EH (cell line): Measurements from ENCODE around the gene TMEM212.
"Not testable (repeated sequence)": the region's sequence is repeated elsewhere in the genome, so short reads cannot be mapped to it uniquely, and the experiment has no call there.

Experiments used
- DNase-seq: peaks from one replicate; pipeline ENCODE4 v3.0.0-alpha.2; 2015; ENCODE audit warnings: low read depth

TMEM212 gene

DNA sequence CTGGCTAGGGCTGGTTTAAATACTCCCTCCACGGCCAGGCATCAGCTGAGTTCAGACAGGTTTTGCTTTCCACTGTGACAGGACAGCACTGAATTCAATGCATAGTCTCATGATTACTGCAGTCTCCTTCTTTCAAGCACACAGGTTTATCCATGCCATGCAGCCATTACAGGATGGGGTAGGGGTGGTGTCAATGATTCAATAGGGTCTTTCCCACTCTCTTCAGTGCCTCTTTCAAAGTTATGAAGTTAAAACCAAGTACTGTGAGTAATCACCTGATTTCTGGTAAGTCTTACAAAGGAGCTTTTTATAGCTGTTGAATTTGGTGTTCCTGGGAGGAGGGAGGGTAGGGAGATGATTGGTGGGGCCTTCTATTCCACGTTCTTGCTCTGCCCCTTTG is 47.2 kb downstream of the TMEM212 start:
- no peak for DNase-seq

GRCh38 chr3:171892457-171892856 is 49.3 kb downstream of the TMEM212 start:
- no peak for DNase-seq

DNA sequence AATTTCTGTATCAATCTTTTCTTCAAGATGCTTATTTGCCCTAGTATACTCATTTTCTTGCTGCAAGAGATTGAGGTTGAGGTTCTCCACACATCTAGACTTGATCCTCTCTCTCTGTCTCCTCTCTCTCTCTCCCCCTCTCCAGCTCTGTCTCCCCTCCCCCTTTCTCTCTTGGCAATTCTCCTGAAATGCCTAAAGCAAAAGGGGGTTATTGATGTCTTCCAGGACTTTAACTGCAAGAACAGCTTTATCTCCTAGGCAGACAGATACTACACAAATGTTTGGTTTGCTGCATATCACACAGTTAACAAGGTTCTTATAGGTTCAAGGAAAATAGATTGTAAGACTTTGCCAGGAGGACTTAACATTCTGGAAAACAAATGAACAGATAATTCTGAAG is 52.1 kb downstream of the TMEM212 start:
- no peak for DNase-seq

DNA sequence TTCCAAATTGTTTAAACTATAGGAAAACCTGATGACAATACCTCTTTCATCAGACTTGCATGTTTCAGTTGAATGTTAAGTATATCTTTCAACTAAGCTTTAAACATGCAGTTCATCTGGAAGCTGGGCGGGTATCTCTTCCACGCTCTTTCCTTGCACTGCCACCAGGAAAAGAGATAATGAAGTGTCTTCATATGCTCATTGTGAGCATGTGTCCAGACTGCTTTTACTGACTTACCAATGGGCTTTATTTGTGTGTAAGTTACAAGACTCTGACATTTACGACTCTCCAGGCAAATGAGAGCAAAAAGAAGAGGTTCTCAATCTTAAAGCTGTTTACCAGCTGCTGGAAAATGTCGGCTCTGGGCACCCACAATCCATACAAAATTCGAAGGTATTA is 52.8 kb downstream of the TMEM212 start:
- no peak for DNase-seq

DNA sequence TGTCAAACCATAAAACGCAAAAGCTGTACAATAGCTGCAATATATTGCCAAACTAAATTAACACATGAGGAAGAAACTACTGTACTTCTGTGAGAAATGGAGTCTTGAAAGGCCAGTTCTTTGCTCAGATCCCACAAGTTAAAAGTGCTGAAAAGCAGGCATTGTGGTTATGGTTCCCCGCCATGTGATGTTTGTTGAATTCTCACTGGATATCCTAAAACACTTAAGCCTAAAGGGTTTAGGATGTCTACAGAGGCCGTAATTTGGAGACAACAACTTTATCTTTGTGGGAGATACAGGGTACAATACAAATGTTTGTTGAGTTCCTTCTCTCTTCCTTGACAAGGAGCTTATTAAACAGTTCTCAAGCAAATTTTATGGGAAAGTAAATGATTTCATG is 53.2 kb downstream of the TMEM212 start:
- DNase-seq = no peak

- no peak for DNase-seq
These were observed 55.0 kb downstream of the TMEM212 start for GRCh38 chr3:171898192-171898591.

GRCh38 chr3:171900446-171900845 is 57.3 kb downstream of the TMEM212 start:
- DNase-seq = no peak

GRCh38 chr3:171901615-171902312 is 58.6 kb downstream of the TMEM212 start:
- DNase-seq = peak; percentile 57

DNA sequence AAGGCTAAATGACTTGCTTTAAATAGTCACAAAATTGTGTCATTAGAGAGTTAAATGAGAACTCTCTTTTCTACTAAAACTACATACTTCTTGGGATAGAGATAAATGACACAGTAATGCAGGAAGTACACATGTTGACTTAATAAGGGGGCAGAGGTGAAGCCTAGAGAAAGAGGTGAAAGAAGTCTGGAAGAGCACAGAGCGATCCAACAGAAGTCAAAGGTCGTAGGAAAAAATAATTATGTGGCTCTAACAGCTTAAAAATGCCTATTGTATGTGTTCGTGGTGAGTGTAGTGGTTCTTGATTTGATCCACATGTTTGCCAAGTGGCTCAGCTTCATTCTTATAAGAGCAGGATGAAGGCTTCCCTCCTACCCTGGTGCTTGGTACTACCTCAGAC is 61.7 kb downstream of the TMEM212 start:
- DNase-seq = peak; percentile 54

- not testable (repeated sequence) for DNase-seq
These were observed 63.4 kb downstream of the TMEM212 start for GRCh38 chr3:171906503-171906902.

GRCh38 chr3:171906951-171907676 is 64.0 kb downstream of the TMEM212 start:
- DNase-seq = no peak

GRCh38 chr3:171907761-171908160 is 64.6 kb downstream of the TMEM212 start:
- DNase-seq = no peak

GRCh38 chr3:171908731-171909130 is 65.6 kb downstream of the TMEM212 start:
- DNase-seq = no peak
